ENCODE results near the gene APEH. TPM values are rescaled to one million over a fixed set of nuclear protein-coding genes. Genes with fewer than 3 reads are reported as not detected.
A peak's percentile ranks its signal among the peaks of the same experiment; 100 is the strongest.

Gene APEH
- total RNA-seq, result 87.7 TPM
- polyA plus RNA-seq, result 100 to 1,000 TPM; 126 to 138 (median 135) TPM

DNA sequence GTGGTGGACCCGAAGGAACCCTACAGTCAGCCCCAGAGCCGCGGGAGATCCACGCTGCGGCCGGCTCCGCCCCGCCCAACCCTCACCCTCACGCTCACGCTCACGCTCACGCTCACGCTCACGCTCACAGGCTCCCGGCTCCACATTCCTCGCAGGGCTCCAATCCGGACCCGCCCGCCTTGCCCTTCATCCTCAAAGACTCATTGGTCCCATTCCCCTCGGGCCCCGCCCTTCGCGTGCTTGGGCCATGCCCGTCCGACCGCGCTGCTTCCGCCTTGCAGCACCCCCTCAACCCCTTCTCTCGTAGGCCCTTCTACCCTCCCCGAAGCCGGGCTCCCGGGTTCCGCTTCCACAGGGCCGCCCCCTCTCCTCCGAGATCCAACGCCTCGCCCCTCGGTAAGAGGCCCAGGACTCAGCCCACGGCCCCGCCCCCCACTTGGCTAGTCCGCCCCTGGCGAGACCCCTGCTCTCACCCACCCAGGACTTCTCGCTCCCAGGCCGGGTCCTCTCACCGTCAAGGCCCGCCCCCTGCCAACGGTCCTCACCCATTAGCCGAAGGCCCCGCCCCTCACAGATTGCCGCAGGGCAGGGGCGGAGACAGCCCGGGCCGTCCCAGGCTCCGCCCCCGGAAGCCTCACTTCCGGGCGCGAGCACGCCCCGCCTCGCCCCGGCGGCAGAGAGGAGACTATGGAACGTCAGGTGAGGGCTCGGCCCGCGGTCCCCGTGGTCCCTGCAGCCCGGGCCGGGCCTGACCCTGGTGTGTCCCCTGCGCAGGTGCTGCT is at the start of gene APEH:
Gene APEH, plus strand, starts transcription at position 637 of the 782 bp plus-strand sequence. Its CDS starts 51 bp downstream, at position 688.
- H3K4me1 Mint-ChIP-seq, result peaks cover 8 to 49% (median 25%) of the 10 kb centered on the region in 4 donors
- peaks cover 7% of the 10 kb centered on the region for H3K36me3 Mint-ChIP-seq

DNA sequence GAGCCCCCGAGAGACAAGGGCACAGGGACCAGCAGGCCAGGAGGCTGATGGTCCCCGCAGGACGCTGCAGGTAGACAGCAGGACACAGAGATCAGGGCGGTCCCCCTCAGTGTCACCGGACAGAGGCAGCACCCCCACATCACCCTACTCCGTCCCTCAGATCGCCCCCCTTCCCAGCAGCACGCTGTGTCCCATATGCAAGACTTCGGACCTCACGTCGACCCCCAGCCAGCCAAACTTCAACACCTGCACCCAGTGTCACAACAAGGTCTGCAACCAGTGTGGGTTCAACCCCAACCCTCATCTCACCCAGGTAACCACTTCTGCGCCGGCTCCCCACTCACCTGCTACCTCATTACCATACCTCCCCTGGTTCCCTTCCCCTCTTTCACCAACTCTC is 49.1 kb upstream of the APEH start:
- Histone ChIP-seq H3K36me3 (ENCODE audit: control insufficient read depth, insufficient read depth, low read length) (no peaks in the 10 kb centered on the region), H3K27me3 (ENCODE audit: control insufficient read depth, insufficient read depth, low read length) (no peaks in the 10 kb centered on the region), H3K27ac (ENCODE audit: insufficient read depth, low read length, poor library complexity, severe bottlenecking) (no peak overlapping the region), H3K4me1 (ENCODE audit: control insufficient read depth, insufficient read depth, low read length, poor library complexity, severe bottlenecking) (no peaks in the 10 kb centered on the region), H3K4me3 (ENCODE audit: low read depth, low read length) (no peak overlapping the region), H3K9me3 (ENCODE audit: control insufficient read depth in 2 of 2, low read length in 2 of 2) (no peaks in the 10 kb centered on the region)
- H3K4me3 Mint-ChIP-seq, result no peak overlapping the region
- ATAC-seq (ENCODE audit: low read depth in 2 of 2) (no peak), DNase-seq (no peak)
- no peaks in the 10 kb centered on the region for H3K9me3 Mint-ChIP-seq
- H3K27ac Mint-ChIP-seq, result no peak overlapping the region
- H3K4me1 Mint-ChIP-seq, result no peaks in the 10 kb centered on the region
- peaks cover 4% of the 10 kb centered on the region for H3K27me3 Mint-ChIP-seq
- no peaks in the 10 kb centered on the region for H3K36me3 Mint-ChIP-seq

More for the DNA sequence above, at the start of gene APEH:
- Histone ChIP-seq H3K9me3 (ENCODE audit: control insufficient read depth in 2 of 2, low read length in 2 of 2) (no peaks in the 10 kb centered on the region), H3K36me3 (ENCODE audit: control insufficient read depth, insufficient read depth, low read length) (peaks cover 29% of the 10 kb centered on the region), H3K4me3 (ENCODE audit: low read depth, low read length) (peak within 1 kb of the TSS; percentile 62), H3K27me3 (ENCODE audit: control insufficient read depth, insufficient read depth, low read length) (no peaks in the 10 kb centered on the region), H3K4me1 (ENCODE audit: control insufficient read depth, insufficient read depth, low read length, poor library complexity, severe bottlenecking) (peaks cover 32% of the 10 kb centered on the region), H3K27ac (ENCODE audit: insufficient read depth, low read length, poor library complexity, severe bottlenecking) (peak within 1 kb of the TSS; percentile 96)
- peak within 1 kb of the TSS; percentile 96 to 98 (median 97) for H3K27ac Mint-ChIP-seq
- H3K9me3 Mint-ChIP-seq, result no peaks in the 10 kb centered on the region
- H3K4me3 Mint-ChIP-seq, result peak within 1 kb of the TSS; percentile 92 to 95 (median 94)
- peak; percentile 83 to 86 for ATAC-seq (ENCODE audit: low read depth in 2 of 2)
- DNase-seq, result peak; percentile 95 to 99 (median 98)
- no peaks in the 10 kb centered on the region for H3K27me3 Mint-ChIP-seq

DNA sequence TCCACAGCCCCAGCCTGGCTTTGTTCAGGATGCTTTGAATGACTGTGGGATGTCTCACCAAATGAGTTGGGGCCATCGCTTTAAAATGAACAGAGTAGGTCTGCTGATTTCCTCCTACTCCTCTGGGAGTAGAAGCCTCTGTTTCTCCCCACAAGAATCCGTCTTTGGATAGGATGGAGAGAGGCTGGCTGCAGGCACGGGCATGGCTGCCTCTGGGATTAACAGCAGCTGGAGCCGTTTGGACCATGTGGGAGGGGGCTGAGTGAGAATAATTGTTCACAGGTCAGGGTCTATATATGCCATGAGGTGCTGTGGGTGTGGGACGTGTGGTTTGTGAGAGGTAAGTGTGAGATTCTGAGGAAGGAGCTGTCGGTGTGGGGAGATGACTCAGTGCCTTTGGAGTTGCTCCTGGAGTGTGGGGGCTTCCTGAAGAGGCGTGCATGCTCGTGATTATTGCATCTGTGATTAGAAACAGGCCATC is 48.0 kb upstream of the APEH start:
- DNase-seq (no peak), ATAC-seq (ENCODE audit: low read depth in 2 of 2) (no peak)
- no peaks in the 10 kb centered on the region for H3K36me3 ChIP-seq (ENCODE audit: control insufficient read depth, insufficient read depth, low read length)
- H3K27ac Mint-ChIP-seq, result no peak overlapping the region
- no peaks in the 10 kb centered on the region for H3K4me1 Mint-ChIP-seq
- no peaks in the 10 kb centered on the region for H3K4me1 ChIP-seq (ENCODE audit: control insufficient read depth, insufficient read depth, low read length, poor library complexity, severe bottlenecking)
- H3K9me3 Mint-ChIP-seq, result no peaks in the 10 kb centered on the region
- peaks cover 8% of the 10 kb centered on the region for H3K27me3 Mint-ChIP-seq
- no peak overlapping the region for H3K4me3 ChIP-seq (ENCODE audit: low read depth, low read length)
- no peaks in the 10 kb centered on the region for H3K9me3 ChIP-seq (ENCODE audit: control insufficient read depth in 2 of 2, low read length in 2 of 2)
- no peaks in the 10 kb centered on the region for H3K36me3 Mint-ChIP-seq
- no peaks in the 10 kb centered on the region for H3K27me3 ChIP-seq (ENCODE audit: control insufficient read depth, insufficient read depth, low read length)
- no peak overlapping the region for H3K27ac ChIP-seq (ENCODE audit: insufficient read depth, low read length, poor library complexity, severe bottlenecking)
- H3K4me3 Mint-ChIP-seq, result peak overlapping the region in 1 of 4 donors; percentile 38

DNA sequence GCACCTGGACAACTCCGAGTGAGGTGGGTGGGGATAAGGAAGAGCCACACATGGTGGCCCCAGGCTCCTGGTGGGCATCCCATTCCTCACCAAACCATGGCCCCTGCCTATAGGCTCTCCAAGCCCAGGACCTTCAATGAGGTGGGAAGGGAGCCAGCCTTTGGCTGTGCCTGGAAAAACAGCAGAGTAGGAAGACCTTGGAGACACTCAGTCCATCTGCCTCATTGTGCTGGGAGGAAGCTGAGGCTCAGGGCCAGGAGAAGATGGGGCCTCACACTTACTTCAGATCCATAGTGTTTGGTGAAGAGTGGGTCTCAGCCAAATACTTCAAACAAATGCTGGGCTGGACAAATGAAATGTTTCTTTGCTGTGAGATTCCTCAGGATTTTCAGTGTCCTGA is 47.4 kb upstream of the APEH start:
- Histone ChIP-seq H3K9me3 (ENCODE audit: control insufficient read depth in 2 of 2, low read length in 2 of 2) (peaks cover 3 to 4% of the 10 kb centered on the region in 2 experiments), H3K27ac (ENCODE audit: insufficient read depth, low read length, poor library complexity, severe bottlenecking) (no peak overlapping the region), H3K4me3 (ENCODE audit: low read depth, low read length) (no peak overlapping the region), H3K27me3 (ENCODE audit: control insufficient read depth, insufficient read depth, low read length) (peaks cover under 1% of the 10 kb centered on the region), H3K4me1 (ENCODE audit: control insufficient read depth, insufficient read depth, low read length, poor library complexity, severe bottlenecking) (no peaks in the 10 kb centered on the region), H3K36me3 (ENCODE audit: control insufficient read depth, insufficient read depth, low read length) (no peaks in the 10 kb centered on the region)
- Mint-ChIP-seq H3K4me1 (no peaks in the 10 kb centered on the region), H3K27me3 (peaks cover 13% of the 10 kb centered on the region), H3K4me3 (no peak overlapping the region), H3K36me3 (no peaks in the 10 kb centered on the region), H3K9me3 (no peaks in the 10 kb centered on the region), H3K27ac (no peak overlapping the region)
- no peak for ATAC-seq (ENCODE audit: low read depth in 2 of 2)
- DNase-seq, result no peak

DNA sequence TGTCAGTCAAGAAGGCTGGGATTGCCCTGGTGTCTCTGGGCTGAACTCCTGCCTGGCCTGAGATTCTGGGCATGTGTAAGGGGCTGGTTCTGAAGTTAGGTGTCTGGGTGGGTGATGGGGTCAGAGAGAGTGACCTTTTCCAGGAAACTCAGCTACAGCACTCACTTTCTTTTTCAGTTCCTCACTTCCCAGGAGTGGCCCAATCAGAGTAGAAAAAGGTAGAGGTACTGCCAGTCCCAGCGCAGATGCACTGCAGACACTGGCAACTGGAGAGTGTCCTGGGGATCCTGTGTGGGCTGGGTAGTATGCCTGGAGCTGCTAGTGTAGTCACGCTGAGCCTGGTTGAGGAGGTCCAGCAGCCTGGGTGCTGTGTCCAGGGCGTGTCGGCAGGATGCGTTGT is 46.5 kb upstream of the APEH start:
- Histone ChIP-seq H3K9me3 (ENCODE audit: control insufficient read depth in 2 of 2, low read length in 2 of 2) (peaks cover 3 to 4% of the 10 kb centered on the region in 2 experiments), H3K36me3 (ENCODE audit: control insufficient read depth, insufficient read depth, low read length) (no peaks in the 10 kb centered on the region), H3K4me1 (ENCODE audit: control insufficient read depth, insufficient read depth, low read length, poor library complexity, severe bottlenecking) (no peaks in the 10 kb centered on the region), H3K27me3 (ENCODE audit: control insufficient read depth, insufficient read depth, low read length) (peaks cover 2% of the 10 kb centered on the region), H3K4me3 (ENCODE audit: low read depth, low read length) (no peak overlapping the region), H3K27ac (ENCODE audit: insufficient read depth, low read length, poor library complexity, severe bottlenecking) (no peak overlapping the region)
- ATAC-seq (ENCODE audit: low read depth in 2 of 2), result no peak
- Mint-ChIP-seq H3K36me3 (no peaks in the 10 kb centered on the region), H3K27ac (no peak overlapping the region), H3K27me3 (peaks cover 13% of the 10 kb centered on the region), H3K4me1 (no peaks in the 10 kb centered on the region), H3K4me3 (no peak overlapping the region), H3K9me3 (no peaks in the 10 kb centered on the region)
- no peak for DNase-seq

DNA sequence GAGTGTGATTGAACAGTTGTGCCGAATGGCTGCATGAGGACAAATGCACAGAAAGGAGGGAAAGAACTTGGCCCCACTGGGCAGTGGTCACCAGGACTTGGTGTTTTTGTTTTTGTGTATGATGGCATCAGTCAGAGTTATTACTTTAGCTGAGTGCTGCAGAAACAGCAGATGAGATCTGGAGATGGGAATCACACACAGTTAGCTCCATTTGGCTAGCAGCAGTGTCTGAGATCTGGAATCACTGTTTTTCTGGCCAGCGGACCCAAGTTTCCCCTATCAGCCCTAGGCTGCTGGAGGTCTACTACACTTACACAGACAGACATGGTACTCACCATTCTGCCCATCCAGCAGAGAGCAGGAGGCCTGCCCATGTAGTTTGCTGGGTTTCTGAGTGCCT is 45.9 kb upstream of the APEH start:
- Mint-ChIP-seq H3K4me1 (no peaks in the 10 kb centered on the region), H3K27ac (no peak overlapping the region), H3K36me3 (no peaks in the 10 kb centered on the region), H3K4me3 (no peak overlapping the region), H3K9me3 (no peaks in the 10 kb centered on the region), H3K27me3 (peaks cover 13% of the 10 kb centered on the region)
- Histone ChIP-seq H3K9me3 (ENCODE audit: control insufficient read depth in 2 of 2, low read length in 2 of 2) (peaks cover 3 to 4% of the 10 kb centered on the region in 2 experiments), H3K27ac (ENCODE audit: insufficient read depth, low read length, poor library complexity, severe bottlenecking) (no peak overlapping the region), H3K36me3 (ENCODE audit: control insufficient read depth, insufficient read depth, low read length) (no peaks in the 10 kb centered on the region), H3K27me3 (ENCODE audit: control insufficient read depth, insufficient read depth, low read length) (peaks cover 2% of the 10 kb centered on the region), H3K4me1 (ENCODE audit: control insufficient read depth, insufficient read depth, low read length, poor library complexity, severe bottlenecking) (no peaks in the 10 kb centered on the region), H3K4me3 (ENCODE audit: low read depth, low read length) (no peak overlapping the region)
- ATAC-seq (ENCODE audit: low read depth in 2 of 2) (no peak), DNase-seq (no peak)

DNA sequence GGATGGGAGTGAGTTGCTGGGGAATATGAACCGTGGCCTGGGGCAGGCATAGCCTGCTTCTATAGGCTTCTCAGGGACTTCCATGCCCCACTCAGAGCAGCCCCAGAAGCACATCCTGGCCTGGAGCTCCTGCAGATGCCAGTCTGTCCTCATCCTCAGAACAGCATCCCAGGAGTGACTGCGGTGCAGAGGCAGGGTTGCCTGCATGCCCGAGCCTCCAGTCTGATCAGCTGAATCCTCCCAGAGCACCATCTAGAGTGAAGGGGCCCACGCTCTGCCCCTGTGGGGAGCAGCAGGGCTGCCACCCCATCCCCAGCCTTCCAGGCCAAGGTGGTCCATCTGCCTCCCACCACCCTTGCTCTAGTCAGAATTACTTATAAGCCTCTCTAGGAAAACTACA is 44.7 kb upstream of the APEH start:
- H3K36me3 ChIP-seq (ENCODE audit: control insufficient read depth, insufficient read depth, low read length), result no peaks in the 10 kb centered on the region
- Mint-ChIP-seq H3K36me3 (no peaks in the 10 kb centered on the region), H3K4me1 (no peaks in the 10 kb centered on the region), H3K27me3 (peaks cover 13% of the 10 kb centered on the region), H3K27ac (no peak overlapping the region), H3K4me3 (no peak overlapping the region), H3K9me3 (no peaks in the 10 kb centered on the region)
- DNase-seq (no peak), ATAC-seq (ENCODE audit: low read depth in 2 of 2) (no peak)
- no peak overlapping the region for H3K27ac ChIP-seq (ENCODE audit: insufficient read depth, low read length, poor library complexity, severe bottlenecking)
- H3K4me1 ChIP-seq (ENCODE audit: control insufficient read depth, insufficient read depth, low read length, poor library complexity, severe bottlenecking), result no peaks in the 10 kb centered on the region
- H3K27me3 ChIP-seq (ENCODE audit: control insufficient read depth, insufficient read depth, low read length), result peaks cover 2% of the 10 kb centered on the region
- H3K4me3 ChIP-seq (ENCODE audit: low read depth, low read length), result no peak overlapping the region
- peaks cover 3 to 4% of the 10 kb centered on the region in 2 experiments for H3K9me3 ChIP-seq (ENCODE audit: control insufficient read depth in 2 of 2, low read length in 2 of 2)

DNA sequence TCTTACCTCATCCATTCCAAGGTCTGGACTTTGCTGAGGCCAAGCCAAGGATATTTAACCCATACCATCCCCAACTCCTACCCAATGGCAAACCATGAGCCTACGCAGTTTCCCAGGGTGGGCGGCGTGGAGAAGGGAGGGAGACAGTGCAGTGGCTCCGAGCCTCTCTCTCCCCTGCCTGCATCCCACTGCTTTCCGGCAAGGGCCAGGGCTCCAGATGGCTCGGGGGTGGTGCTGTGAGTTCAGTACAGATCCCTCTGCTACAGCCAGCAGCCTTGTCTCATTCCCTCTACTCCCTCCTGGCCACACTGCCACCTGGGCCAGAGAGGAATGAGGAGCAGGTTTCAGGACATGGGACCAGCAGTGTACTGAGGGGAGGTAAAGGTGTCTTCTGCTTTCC is 44.3 kb upstream of the APEH start:
- no peaks in the 10 kb centered on the region for H3K9me3 Mint-ChIP-seq
- no peak for ATAC-seq (ENCODE audit: low read depth in 2 of 2)
- no peaks in the 10 kb centered on the region for H3K36me3 Mint-ChIP-seq
- Histone ChIP-seq H3K27me3 (ENCODE audit: control insufficient read depth, insufficient read depth, low read length) (peaks cover 2% of the 10 kb centered on the region), H3K9me3 (ENCODE audit: control insufficient read depth in 2 of 2, low read length in 2 of 2) (peaks cover 3 to 4% of the 10 kb centered on the region in 2 experiments), H3K27ac (ENCODE audit: insufficient read depth, low read length, poor library complexity, severe bottlenecking) (no peak overlapping the region), H3K36me3 (ENCODE audit: control insufficient read depth, insufficient read depth, low read length) (no peaks in the 10 kb centered on the region), H3K4me3 (ENCODE audit: low read depth, low read length) (no peak overlapping the region), H3K4me1 (ENCODE audit: control insufficient read depth, insufficient read depth, low read length, poor library complexity, severe bottlenecking) (no peaks in the 10 kb centered on the region)
- DNase-seq, result no peak
- H3K4me1 Mint-ChIP-seq, result no peaks in the 10 kb centered on the region
- H3K27me3 Mint-ChIP-seq, result peaks cover 15% of the 10 kb centered on the region
- H3K4me3 Mint-ChIP-seq, result no peak overlapping the region
- no peak overlapping the region for H3K27ac Mint-ChIP-seq
